GM12875 (cell line): ENCODE data around the gene DCDC2C.

Source experiments
- H3K4me3 ChIP-seq: one replicate; pipeline ENCODE4 v1.5.1; 2011; ENCODE audit warnings: low read depth, low read length, control low read depth
- TF ChIP-seq, protein P1 (sequence below): IDR thresholded peaks from 2 replicates; pipeline ENCODE4 v1.5.1; 2011; ENCODE audit warnings: low read depth, mild to moderate bottlenecking, control low read depth, inconsistent platforms, low read length, moderate library complexity, borderline replicate concordance; ENCODE audit not compliant: insufficient read depth

DCDC2C gene

GRCh38 chr2:3759331-3759730, 56.0 kb downstream of the DCDC2C start:
- H3K4me3 ChIP-seq, result no peak overlapping the region
- TF ChIP-seq, protein P1, sequence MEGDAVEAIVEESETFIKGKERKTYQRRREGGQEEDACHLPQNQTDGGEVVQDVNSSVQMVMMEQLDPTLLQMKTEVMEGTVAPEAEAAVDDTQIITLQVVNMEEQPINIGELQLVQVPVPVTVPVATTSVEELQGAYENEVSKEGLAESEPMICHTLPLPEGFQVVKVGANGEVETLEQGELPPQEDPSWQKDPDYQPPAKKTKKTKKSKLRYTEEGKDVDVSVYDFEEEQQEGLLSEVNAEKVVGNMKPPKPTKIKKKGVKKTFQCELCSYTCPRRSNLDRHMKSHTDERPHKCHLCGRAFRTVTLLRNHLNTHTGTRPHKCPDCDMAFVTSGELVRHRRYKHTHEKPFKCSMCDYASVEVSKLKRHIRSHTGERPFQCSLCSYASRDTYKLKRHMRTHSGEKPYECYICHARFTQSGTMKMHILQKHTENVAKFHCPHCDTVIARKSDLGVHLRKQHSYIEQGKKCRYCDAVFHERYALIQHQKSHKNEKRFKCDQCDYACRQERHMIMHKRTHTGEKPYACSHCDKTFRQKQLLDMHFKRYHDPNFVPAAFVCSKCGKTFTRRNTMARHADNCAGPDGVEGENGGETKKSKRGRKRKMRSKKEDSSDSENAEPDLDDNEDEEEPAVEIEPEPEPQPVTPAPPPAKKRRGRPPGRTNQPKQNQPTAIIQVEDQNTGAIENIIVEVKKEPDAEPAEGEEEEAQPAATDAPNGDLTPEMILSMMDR, result no peak

DNA sequence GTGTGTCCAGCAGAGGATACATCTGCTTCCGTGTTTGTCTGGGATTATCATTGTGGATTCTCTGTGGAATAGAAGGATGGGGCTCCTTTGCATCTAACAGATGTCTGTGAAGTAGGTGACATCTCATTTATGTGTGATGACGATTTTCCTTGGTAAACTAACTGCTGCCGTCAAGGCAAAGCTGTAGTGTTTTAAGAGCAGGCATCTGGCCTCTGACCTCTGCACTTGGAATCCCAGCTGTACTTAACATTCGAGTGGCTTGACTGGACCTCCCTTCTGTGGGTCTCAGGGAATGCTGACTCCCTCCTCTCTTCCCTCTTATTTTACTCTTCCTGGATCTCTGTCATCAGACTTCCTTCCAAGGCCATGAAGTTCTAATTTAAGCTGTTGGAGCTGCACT, 56.4 kb downstream of the DCDC2C start:
- no peak overlapping the region for H3K4me3 ChIP-seq
- TF ChIP-seq, protein P1, result no peak

DNA sequence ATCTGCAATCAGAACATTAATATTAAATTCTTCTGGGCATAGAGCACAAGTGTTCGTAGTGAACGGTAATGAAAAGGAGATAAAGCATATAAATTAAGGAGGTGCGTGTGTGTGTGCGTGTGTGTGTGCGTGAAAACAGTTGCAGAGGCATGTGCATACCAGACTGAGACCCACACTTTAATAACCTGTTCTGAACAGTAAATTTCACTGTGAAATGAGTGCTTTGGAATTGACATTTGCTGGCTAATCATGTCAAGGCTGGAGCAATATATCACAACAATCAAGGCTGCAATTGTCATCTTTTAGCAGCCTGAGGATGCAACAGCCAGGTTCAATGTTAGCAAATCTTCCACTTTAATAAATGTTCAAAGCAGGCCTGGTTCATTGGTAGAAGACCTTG, 57.9 kb downstream of the DCDC2C start:
- no peak overlapping the region for H3K4me3 ChIP-seq
- TF ChIP-seq, protein P1, result no peak

DNA sequence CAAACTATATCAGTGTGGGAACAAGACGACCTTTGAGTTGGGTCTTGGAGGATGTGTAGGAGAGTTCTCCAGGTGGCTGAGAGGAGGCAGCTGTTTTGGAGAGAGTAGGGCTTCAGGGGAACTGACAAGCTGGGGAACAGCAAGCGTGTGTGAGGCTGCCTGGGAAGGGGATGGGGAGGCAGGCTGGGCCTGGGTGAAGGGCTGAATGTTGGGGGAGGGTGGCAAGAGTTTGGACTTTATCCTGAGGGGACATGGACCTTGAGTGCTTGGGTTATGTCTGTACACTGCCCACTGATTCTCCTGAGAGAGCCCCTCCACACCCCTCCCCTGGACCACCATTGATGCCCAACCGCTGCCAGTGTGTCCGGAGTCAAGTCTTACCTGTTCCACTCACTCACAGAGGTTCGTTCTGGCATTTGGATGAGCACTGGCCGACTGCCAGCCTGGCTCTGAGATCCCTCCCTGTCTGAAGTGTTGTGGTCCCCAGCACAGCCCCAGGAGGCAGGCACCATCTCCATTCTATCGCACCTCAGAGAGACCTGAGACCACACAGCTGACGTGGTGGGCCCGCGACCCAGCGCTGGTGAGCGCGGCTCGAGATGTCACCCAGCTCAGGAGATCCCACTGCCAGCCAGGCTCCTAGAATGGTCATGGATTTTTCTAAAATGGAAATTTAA, 59.5 kb downstream of the DCDC2C start:
- no peak overlapping the region for H3K4me3 ChIP-seq
- TF ChIP-seq, protein P1, result no peak

DNA sequence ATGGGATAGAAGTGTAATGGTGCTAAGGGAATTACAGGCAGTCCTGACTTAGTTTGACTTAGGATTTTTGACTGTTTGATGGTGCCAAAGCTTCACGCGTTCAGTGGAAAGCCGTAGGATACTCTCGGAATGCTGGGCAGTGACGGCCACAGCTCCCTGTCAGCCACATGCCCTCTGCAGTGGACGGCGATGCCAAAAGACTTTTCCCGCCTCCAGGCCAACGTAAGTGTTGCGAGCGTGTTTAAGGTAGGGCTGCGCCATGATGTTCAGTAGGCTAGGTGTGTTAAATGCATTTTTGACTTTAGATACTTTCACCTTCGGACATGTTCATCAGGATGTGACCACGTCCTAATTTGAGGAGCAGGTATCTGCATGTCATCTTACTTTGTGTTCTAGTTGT, 63.4 kb downstream of the DCDC2C start:
- no peak overlapping the region for H3K4me3 ChIP-seq
- TF ChIP-seq, protein P1, result no peak

DNA sequence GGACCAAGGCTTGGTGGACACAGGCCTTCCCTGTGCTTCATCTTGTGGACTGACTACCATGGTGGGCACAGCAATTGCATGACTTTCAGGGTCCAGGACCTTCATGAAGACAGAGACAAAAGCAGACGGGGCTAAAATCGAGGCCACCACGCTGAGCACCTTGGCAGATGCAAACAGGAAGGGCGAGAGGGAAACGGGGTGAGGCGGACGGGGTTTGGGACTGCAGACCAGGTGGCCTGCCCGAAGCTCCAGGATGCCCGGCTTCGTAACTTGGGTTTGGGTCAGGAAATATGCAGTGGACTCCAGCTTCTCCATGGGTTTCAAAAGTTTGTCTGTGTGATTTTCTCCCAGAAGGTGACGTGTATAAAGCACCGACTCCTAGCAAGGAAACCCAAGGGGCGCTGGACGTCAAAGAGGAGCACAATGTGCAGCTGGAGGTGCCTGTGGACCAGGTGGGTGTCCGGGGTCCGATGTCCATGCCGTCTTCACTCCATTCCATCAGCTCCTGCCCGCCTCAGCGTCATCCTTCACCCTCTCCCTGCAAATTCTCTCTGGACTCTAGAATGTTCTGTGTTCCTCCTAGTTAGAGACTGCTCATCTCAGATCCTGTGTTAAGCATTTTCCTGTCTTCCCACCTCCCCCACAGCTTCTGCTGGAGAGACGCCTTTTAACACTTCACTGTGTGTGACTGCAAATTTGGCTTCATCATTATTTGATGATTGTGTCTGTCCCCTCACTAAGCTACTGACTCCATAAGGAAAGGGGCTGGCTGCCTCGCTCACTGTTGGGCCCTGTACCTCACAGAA, 65.8 kb downstream of the DCDC2C start:
- H3K4me3 ChIP-seq, result no peak overlapping the region
- TF ChIP-seq, protein P1, result no peak

DNA sequence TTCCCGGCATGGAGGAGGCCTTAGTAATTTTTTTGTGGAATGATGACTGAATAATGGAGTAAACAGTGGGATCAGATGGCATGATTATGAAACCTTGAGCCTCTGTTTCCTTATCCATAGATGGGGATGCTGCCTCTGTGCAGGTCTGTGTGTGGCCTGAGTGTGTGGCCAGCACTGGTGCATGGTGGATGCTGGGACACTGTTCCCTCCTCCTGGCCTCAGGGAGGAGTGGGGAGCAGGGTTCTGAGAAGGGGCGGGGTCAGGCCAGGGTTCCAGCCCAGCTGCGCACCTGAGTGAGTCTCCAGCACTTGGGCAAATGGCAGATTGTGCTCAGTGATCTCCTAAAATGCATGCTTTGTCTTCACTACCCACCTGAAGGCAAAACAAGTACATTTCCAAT, 66.4 kb downstream of the DCDC2C start:
- H3K4me3 ChIP-seq, result no peak overlapping the region
- TF ChIP-seq, protein P1, result no peak
